Measurements from ENCODE around the gene PIGR. TPM values are rescaled to one million over a fixed set of nuclear protein-coding genes. Genes with fewer than 3 reads are reported as not detected.

The PIGR gene
- total RNA-seq, 1 experiment from 2014 or later = not detected

GRCh38 chr1:206915030-206915735 is 31.1 kb downstream of the PIGR start:
- no peak overlapping the region for H3K27ac ChIP-seq (ENCODE audit: low read length)

GRCh38 chr1:206913766-206914537 is 32.3 kb downstream of the PIGR start:
- no peaks in the 10 kb centered on the region for H3K27me3 ChIP-seq (ENCODE audit: low read length)
- H3K36me3 ChIP-seq (ENCODE audit: insufficient read depth, low read length) = no peaks in the 10 kb centered on the region
- H3K27ac ChIP-seq (ENCODE audit: low read length) = no peak overlapping the region
- H4K20me1 ChIP-seq (ENCODE audit: insufficient read depth, low read depth, low read length) = no peaks in the 10 kb centered on the region; the same call in 1 of the 2 replicates
- H2AFZ ChIP-seq (ENCODE audit: low read length) = no peak overlapping the region
- no peak for DNase-seq
- H3K9ac ChIP-seq (ENCODE audit: low read length) = no peak overlapping the region
- no peak overlapping the region for H3K4me3 ChIP-seq (ENCODE audit: low read length)
- H3K9me2 ChIP-seq (replicated peaks; ENCODE audit: insufficient read depth, low read length) = no peaks in the 10 kb centered on the region
- H3K79me2 ChIP-seq (ENCODE audit: low read length) = no peaks in the 10 kb centered on the region
- H3K4me2 ChIP-seq (ENCODE audit: low read depth, low read length, poor library complexity, severe bottlenecking) = no peak overlapping the region
- H3K9me3 ChIP-seq (ENCODE audit: low read length) = no peaks in the 10 kb centered on the region
- no peaks in the 10 kb centered on the region; the same call in 1 of the 2 replicates for H3K4me1 ChIP-seq (ENCODE audit: low read length)

More at GRCh38 chr1:206915030-206915735, 31.1 kb downstream of the PIGR start:
- Histone ChIP-seq H4K20me1 (ENCODE audit: insufficient read depth, low read depth, low read length) (no peaks in the 10 kb centered on the region; the same call in 1 of the 2 replicates), H3K9ac (ENCODE audit: low read length) (no peak overlapping the region), H3K4me3 (ENCODE audit: low read length) (no peak overlapping the region), H3K4me2 (ENCODE audit: low read depth, low read length, poor library complexity, severe bottlenecking) (no peak overlapping the region), H3K9me2 (replicated peaks; ENCODE audit: insufficient read depth, low read length) (no peaks in the 10 kb centered on the region), H3K79me2 (ENCODE audit: low read length) (no peaks in the 10 kb centered on the region), H3K36me3 (ENCODE audit: insufficient read depth, low read length) (no peaks in the 10 kb centered on the region), H3K9me3 (ENCODE audit: low read length) (no peaks in the 10 kb centered on the region), H3K4me1 (ENCODE audit: low read length) (no peaks in the 10 kb centered on the region; the same call in 1 of the 2 replicates), H3K27me3 (ENCODE audit: low read length) (no peaks in the 10 kb centered on the region), H2AFZ (ENCODE audit: low read length) (no peak overlapping the region)
- DNase-seq = no peak

- Histone ChIP-seq H3K36me3 (ENCODE audit: insufficient read depth, low read length) (no peaks in the 10 kb centered on the region), H3K9me2 (replicated peaks; ENCODE audit: insufficient read depth, low read length) (no peaks in the 10 kb centered on the region), H3K27me3 (ENCODE audit: low read length) (no peaks in the 10 kb centered on the region), H2AFZ (ENCODE audit: low read length) (no peak overlapping the region), H3K79me2 (ENCODE audit: low read length) (no peaks in the 10 kb centered on the region), H3K9ac (ENCODE audit: low read length) (no peak overlapping the region), H3K27ac (ENCODE audit: low read length) (no peak overlapping the region), H3K4me2 (ENCODE audit: low read depth, low read length, poor library complexity, severe bottlenecking) (no peak overlapping the region), H4K20me1 (ENCODE audit: insufficient read depth, low read depth, low read length) (no peaks in the 10 kb centered on the region; the same call in 1 of the 2 replicates), H3K4me3 (ENCODE audit: low read length) (no peak overlapping the region), H3K9me3 (ENCODE audit: low read length) (no peaks in the 10 kb centered on the region), H3K4me1 (ENCODE audit: low read length) (no peaks in the 10 kb centered on the region; the same call in 1 of the 2 replicates)
- peak; percentile 89 for DNase-seq
These were observed 33.7 kb downstream of the PIGR start for GRCh38 chr1:206912445-206913095.

GRCh38 chr1:206911064-206911663 is 35.1 kb downstream of the PIGR start:
- Histone ChIP-seq H3K4me3 (ENCODE audit: low read length) (no peak overlapping the region), H3K27ac (ENCODE audit: low read length) (no peak overlapping the region), H3K27me3 (ENCODE audit: low read length) (no peaks in the 10 kb centered on the region), H3K79me2 (ENCODE audit: low read length) (no peaks in the 10 kb centered on the region), H3K9me3 (ENCODE audit: low read length) (no peaks in the 10 kb centered on the region), H2AFZ (ENCODE audit: low read length) (no peak overlapping the region), H3K4me2 (ENCODE audit: low read depth, low read length, poor library complexity, severe bottlenecking) (no peak overlapping the region), H3K9me2 (replicated peaks; ENCODE audit: insufficient read depth, low read length) (no peaks in the 10 kb centered on the region), H4K20me1 (ENCODE audit: insufficient read depth, low read depth, low read length) (no peaks in the 10 kb centered on the region; the same call in 1 of the 2 replicates), H3K4me1 (ENCODE audit: low read length) (peaks cover under 1% of the 10 kb centered on the region), H3K36me3 (ENCODE audit: insufficient read depth, low read length) (no peaks in the 10 kb centered on the region), H3K9ac (ENCODE audit: low read length) (no peak overlapping the region)
- peak; percentile 81 for DNase-seq

- no peaks in the 10 kb centered on the region for H3K9me2 ChIP-seq (replicated peaks; ENCODE audit: insufficient read depth, low read length)
- H4K20me1 ChIP-seq (ENCODE audit: insufficient read depth, low read depth, low read length) = no peaks in the 10 kb centered on the region; the same call in 1 of the 2 replicates
- no peaks in the 10 kb centered on the region for H3K36me3 ChIP-seq (ENCODE audit: insufficient read depth, low read length)
- H3K4me1 ChIP-seq (ENCODE audit: low read length) = peaks cover 13% of the 10 kb centered on the region
- DNase-seq = no peak
- H3K27ac ChIP-seq (ENCODE audit: low read length) = no peak overlapping the region
- no peaks in the 10 kb centered on the region for H3K79me2 ChIP-seq (ENCODE audit: low read length)
- no peak overlapping the region for H3K4me3 ChIP-seq (ENCODE audit: low read length)
- H2AFZ ChIP-seq (ENCODE audit: low read length) = no peak overlapping the region
- no peaks in the 10 kb centered on the region for H3K27me3 ChIP-seq (ENCODE audit: low read length)
- no peak overlapping the region for H3K9ac ChIP-seq (ENCODE audit: low read length)
- no peaks in the 10 kb centered on the region for H3K9me3 ChIP-seq (ENCODE audit: low read length)
- H3K4me2 ChIP-seq (ENCODE audit: low read depth, low read length, poor library complexity, severe bottlenecking) = no peak overlapping the region
These were observed 36.4 kb downstream of the PIGR start for GRCh38 chr1:206909883-206910318.

- H2AFZ ChIP-seq (ENCODE audit: low read length) = no peak overlapping the region
- no peak overlapping the region for H3K27ac ChIP-seq (ENCODE audit: low read length)
- no peaks in the 10 kb centered on the region for H3K9me2 ChIP-seq (replicated peaks; ENCODE audit: insufficient read depth, low read length)
- H3K79me2 ChIP-seq (ENCODE audit: low read length) = no peaks in the 10 kb centered on the region
- H4K20me1 ChIP-seq (ENCODE audit: insufficient read depth, low read depth, low read length) = no peaks in the 10 kb centered on the region; the same call in 1 of the 2 replicates
- no peaks in the 10 kb centered on the region for H3K9me3 ChIP-seq (ENCODE audit: low read length)
- H3K36me3 ChIP-seq (ENCODE audit: insufficient read depth, low read length) = no peaks in the 10 kb centered on the region
- peaks cover 16% of the 10 kb centered on the region for H3K4me1 ChIP-seq (ENCODE audit: low read length)
- H3K4me2 ChIP-seq (ENCODE audit: low read depth, low read length, poor library complexity, severe bottlenecking) = no peak overlapping the region
- DNase-seq = no peak
- H3K4me3 ChIP-seq (ENCODE audit: low read length) = no peak overlapping the region
- H3K27me3 ChIP-seq (ENCODE audit: low read length) = no peaks in the 10 kb centered on the region
- no peak overlapping the region for H3K9ac ChIP-seq (ENCODE audit: low read length)
These were observed 36.9 kb downstream of the PIGR start for GRCh38 chr1:206909161-206909882.

- Histone ChIP-seq H3K9me3 (ENCODE audit: low read length) (no peaks in the 10 kb centered on the region), H2AFZ (ENCODE audit: low read length) (no peak overlapping the region), H3K79me2 (ENCODE audit: low read length) (no peaks in the 10 kb centered on the region), H3K4me2 (ENCODE audit: low read depth, low read length, poor library complexity, severe bottlenecking) (no peak overlapping the region), H3K27ac (ENCODE audit: low read length) (no peak overlapping the region), H3K9me2 (replicated peaks; ENCODE audit: insufficient read depth, low read length) (no peaks in the 10 kb centered on the region), H3K4me3 (ENCODE audit: low read length) (no peak overlapping the region), H3K4me1 (ENCODE audit: low read length) (peaks cover 16% of the 10 kb centered on the region), H3K27me3 (ENCODE audit: low read length) (no peaks in the 10 kb centered on the region), H3K9ac (ENCODE audit: low read length) (no peak overlapping the region), H4K20me1 (ENCODE audit: insufficient read depth, low read depth, low read length) (no peaks in the 10 kb centered on the region; the same call in 1 of the 2 replicates), H3K36me3 (ENCODE audit: insufficient read depth, low read length) (no peaks in the 10 kb centered on the region)
- no peak for DNase-seq
These were observed 38.2 kb downstream of the PIGR start for GRCh38 chr1:206908038-206908437.

Measured in Karpas-422 (cell line).